Endothelial cell of umbilical vein (primary cell): ENCODE results near the gene MYMX.

Experiments used
- EZH2 ChIP-seq: IDR thresholded peaks from 2 replicates; pipeline ENCODE4 v1.6.1; 2012; ENCODE audit warnings: borderline replicate concordance, low read depth, mild to moderate bottlenecking, moderate library complexity, low read length, inconsistent platforms; ENCODE audit not compliant: severe bottlenecking
- GATA2 ChIP-seq: IDR thresholded peaks from 2 replicates; pipeline ENCODE4 v1.7.0; 2011; ENCODE audit warnings: low read depth, mild to moderate bottlenecking, moderate library complexity, mixed read lengths, low read length; ENCODE audit not compliant: insufficient read length, insufficient read depth
- JUN ChIP-seq: IDR thresholded peaks from 2 replicates; pipeline ENCODE4 v1.6.1; 2011; ENCODE audit warnings: borderline replicate concordance, low read depth; ENCODE audit not compliant: insufficient read length, insufficient read depth
- MAX ChIP-seq: IDR thresholded peaks from 2 replicates; pipeline ENCODE4 v1.6.1; 2011; ENCODE audit not compliant: insufficient read depth, insufficient read length
- MYC ChIP-seq: IDR thresholded peaks from one replicate; pipeline ENCODE4 v1.6.1; 2011; ENCODE audit warnings: mild to moderate bottlenecking, low read depth, low read length
- POLR2A ChIP-seq: IDR thresholded peaks from 2 replicates; pipeline ENCODE4 v1.6.1; 2012; ENCODE audit warnings: low read depth, mild to moderate bottlenecking, control low read depth, low read length
- POLR2AphosphoS5 ChIP-seq: IDR thresholded peaks from 2 replicates; pipeline ENCODE4 v1.6.1; 2012; ENCODE audit warnings: low read depth, mild to moderate bottlenecking, control low read depth, low read length, moderate library complexity; ENCODE audit not compliant: insufficient read depth
- TF ChIP-seq, protein P1 (sequence below), 2 donors: IDR thresholded peaks; 1 replicate in 1 of 2; 2 replicates in 1 of 2; pipeline ENCODE4 v1.5.1; 2011; ENCODE audit warnings: low read length in 2 of 2, mild to moderate bottlenecking in 2 of 2, moderate library complexity in 2 of 2, control low read depth in 1 of 2, inconsistent platforms in 1 of 2, low read depth in 1 of 2; ENCODE audit not compliant: insufficient read depth in 1 of 2; ENCODE audit errors: extremely low read depth in 1 of 2

- no peak for TF ChIP-seq POLR2A
- TF ChIP-seq, protein P1, sequence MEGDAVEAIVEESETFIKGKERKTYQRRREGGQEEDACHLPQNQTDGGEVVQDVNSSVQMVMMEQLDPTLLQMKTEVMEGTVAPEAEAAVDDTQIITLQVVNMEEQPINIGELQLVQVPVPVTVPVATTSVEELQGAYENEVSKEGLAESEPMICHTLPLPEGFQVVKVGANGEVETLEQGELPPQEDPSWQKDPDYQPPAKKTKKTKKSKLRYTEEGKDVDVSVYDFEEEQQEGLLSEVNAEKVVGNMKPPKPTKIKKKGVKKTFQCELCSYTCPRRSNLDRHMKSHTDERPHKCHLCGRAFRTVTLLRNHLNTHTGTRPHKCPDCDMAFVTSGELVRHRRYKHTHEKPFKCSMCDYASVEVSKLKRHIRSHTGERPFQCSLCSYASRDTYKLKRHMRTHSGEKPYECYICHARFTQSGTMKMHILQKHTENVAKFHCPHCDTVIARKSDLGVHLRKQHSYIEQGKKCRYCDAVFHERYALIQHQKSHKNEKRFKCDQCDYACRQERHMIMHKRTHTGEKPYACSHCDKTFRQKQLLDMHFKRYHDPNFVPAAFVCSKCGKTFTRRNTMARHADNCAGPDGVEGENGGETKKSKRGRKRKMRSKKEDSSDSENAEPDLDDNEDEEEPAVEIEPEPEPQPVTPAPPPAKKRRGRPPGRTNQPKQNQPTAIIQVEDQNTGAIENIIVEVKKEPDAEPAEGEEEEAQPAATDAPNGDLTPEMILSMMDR (IDR thresholded peaks at IDR 0.05; ENCODE audit: extremely low read depth in 1 of 2, insufficient read depth in 1 of 2, low read depth in 1 of 2, low read length in 2 of 2): no peak
- TF ChIP-seq POLR2AphosphoS5: no peak
- no peak for TF ChIP-seq EZH2
- TF ChIP-seq MAX: no peak
- TF ChIP-seq GATA2: no peak
- TF ChIP-seq JUN: no peak
- TF ChIP-seq MYC: no peak
Measured at GRCh38 chr6:44222486-44223318, 6.0 kb downstream of the MYMX start.
